GM19395 (cell line): ENCODE measurements around the gene NACAD.
"Not testable (repeated sequence)": the region's sequence is repeated elsewhere in the genome, so short reads cannot be mapped to it uniquely, and the experiment has no call there.

Source experiments
- ATAC-seq: cut with Tn5 transposase; IDR thresholded peaks from one replicate; pipeline ENCODE4 v1.9.1; 2021; ENCODE audit warnings: mild to moderate bottlenecking, moderate library complexity; ENCODE audit not compliant: unreplicated experiment

Gene NACAD

DNA sequence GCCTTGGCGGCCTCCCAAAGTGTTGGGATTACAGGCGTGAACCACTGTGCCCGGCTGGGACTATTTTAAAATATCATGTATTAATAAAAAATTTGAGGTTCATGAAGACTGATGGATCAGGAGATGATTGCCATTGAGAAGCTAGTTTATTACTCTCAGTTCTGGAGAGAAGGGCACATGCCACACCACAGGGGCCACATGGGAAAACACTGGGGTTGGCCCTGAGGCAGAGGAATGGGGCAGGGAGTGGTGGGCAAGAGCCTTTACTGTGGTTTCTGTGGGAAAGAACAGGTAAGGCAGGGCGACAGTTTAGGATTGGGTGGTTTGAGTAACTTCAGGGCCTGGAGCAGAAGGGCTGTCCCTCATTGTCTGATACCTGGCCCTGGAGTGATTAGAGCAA is 29.5 kb upstream of the NACAD start:
- ATAC-seq, result no peak

DNA sequence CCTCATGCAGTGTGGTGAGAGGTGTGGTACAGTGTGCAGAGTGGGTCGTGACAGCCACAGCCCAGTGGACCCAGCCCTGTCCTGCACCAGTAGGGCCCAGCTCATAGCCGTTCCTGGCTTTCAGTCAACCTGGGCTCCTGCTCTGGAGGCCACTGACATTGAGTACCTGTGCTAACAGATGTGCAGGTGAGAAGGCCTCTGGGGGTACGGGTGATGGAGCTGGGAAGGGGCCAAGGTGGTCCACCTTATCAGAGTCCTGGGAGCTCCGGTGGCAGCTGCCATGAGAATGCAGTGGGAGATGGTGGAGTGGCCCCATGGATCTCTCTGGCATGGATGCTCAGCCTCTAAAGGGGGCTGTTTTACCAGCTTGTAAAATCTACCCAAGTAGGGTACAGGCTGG is 28.8 kb upstream of the NACAD start:
- no peak for ATAC-seq

- ATAC-seq, result no peak
These were observed 27.3 kb upstream of the NACAD start for GRCh38 chr7:45116048-45116447.

DNA sequence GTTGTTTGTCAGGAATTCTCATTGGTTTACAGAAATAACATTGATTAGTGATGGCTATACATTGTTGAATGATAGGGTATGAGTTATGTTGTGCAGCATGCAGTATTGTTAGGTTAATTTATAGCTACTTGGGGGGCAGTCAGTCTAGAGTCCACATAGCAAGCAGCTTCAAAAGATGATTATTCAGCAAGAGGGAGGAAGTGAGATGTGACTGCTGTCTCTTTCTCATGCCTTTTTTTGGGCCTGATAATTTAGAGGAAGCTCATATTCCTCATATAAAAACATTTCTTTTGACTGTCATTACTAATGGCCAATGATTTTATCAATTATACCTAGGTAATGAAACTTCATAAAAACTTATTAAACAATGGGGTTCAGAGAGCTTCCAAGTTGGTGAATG is 26.2 kb upstream of the NACAD start:
- ATAC-seq, result no peak

DNA sequence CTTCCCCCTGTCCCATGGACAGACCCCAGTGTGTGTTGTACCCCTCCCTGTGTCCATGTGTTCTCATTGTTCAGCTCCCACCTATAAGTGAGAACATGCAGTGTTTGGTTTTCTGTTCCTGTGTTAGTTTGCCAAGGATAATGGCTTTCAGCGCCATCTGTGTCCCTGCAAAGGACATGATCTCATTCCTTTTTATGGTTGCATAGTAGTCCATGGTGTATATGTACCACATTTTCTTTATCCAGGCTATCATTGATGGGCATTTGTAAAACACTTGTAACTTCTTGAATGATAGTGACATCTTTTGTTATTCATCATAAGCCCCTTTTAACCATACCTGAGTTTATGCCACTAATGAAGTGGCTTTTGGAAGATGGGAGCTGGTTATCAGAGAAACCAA is 25.5 kb upstream of the NACAD start:
- not testable (repeated sequence) for ATAC-seq

DNA sequence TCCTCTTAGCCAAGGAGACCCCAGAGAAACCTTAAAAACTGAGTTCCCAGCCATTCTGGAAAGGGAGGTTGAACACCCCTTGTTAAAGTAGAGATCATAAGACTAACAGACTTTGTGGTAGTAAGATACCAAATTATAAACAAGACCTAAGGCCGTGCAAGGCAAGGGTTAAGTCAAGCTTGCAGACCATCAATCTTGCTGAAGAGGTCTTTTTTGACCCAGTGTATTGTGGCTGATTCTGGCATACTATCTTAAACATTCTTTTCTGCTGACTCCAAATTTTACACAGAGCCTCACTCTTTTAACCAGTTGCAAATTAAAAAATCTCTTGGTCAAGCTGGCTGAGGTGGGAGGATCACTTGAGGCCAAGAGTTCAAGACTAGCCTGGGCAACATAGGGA is 23.9 kb upstream of the NACAD start:
- no peak for ATAC-seq

DNA sequence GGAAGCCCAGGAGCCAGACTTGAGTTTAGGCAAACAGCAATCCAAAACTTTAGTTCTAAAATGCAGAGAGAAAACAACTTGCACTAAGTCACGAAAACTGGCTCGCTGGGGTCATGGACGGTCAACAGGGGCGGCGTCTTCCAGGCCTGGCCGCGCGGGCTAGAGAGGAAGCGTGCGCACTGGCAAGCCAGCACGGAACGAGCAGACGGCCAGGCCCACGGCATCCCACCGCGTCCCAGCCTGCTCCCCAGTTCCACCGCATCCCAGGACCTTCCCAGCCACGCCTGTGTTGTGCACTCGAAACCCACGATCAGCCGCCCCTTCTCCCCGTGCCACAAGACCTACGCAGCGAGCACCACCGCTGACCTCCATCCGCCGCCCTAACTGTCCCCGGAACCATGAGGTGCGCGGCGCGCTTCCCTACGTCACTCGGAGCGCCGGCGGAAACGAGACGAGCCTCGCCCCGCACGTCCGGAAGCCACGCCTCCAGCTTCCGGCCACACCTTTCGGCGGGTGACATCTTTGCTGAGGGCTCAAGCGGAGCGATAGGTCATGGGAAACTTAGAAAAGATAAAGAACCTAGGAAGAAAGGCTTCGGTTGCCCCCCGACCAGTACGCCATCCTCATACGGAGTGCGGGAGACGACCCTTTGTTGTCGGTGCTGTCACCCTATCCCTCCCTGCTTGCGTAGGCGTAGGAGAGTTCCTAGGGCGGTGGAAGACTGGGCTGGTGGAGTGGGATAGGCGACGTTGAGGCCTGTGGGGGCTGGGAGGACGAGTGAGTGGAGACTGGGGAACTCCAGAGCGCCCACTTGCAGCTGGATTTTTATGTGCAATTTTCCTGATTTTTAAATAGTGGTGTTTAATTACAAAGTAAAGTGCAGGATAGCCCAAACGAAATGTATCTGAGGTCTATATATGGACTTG is 22.8 kb upstream of the NACAD start, which contains the start of gene TBRG4:
TBRG4 (minus strand) TSS at position 400 of the 926 bp plus-strand sequence. CDS start 2,460 bp downstream, outside the sequence.
- peak; percentile 92 for ATAC-seq

- ATAC-seq, result no peak
These were observed 20.1 kb upstream of the NACAD start for GRCh38 chr7:45108863-45109262.

- no peak for ATAC-seq
These were observed 18.6 kb upstream of the NACAD start for GRCh38 chr7:45107356-45107755.

- no peak for ATAC-seq
These were observed 18.1 kb upstream of the NACAD start for GRCh38 chr7:45106820-45107219.

DNA sequence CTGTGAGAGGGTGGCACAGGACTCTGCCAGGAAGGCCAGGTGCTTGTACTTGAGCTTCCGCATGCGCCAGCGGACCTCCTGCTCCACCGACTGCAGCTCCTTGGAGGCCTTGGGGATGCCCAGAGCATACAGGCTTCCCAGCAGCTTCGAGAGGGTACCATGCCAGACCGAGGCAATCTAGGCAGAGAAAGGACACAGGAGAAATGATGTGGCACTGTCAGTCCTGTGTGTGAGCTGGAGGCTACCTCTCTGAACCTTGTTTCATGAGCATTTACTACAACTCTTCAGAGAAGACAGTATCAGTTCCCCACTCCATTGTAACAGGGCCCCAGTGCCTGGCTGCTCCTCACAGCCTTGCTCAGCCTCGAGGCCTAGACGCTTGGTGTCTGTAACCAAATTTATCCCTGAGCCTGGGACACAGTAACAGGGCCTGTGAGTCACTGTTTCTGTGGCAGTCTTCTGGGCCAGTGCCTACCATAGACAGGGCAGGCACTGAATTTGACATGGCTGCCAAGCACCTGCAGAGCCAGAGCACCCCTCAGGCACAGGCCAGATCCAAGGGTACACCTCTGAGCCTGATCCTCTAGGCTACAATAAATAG is 16.9 kb upstream of the NACAD start:
- ATAC-seq, result no peak

GRCh38 chr7:45104844-45105587 is 16.2 kb upstream of the NACAD start:
- ATAC-seq, result no peak

GRCh38 chr7:45103958-45104843 is 15.4 kb upstream of the NACAD start:
- no peak for ATAC-seq

- no peak for ATAC-seq
These were observed 14.3 kb upstream of the NACAD start for GRCh38 chr7:45102785-45103712.

- no peak for ATAC-seq
These were observed 13.0 kb upstream of the NACAD start for GRCh38 chr7:45101748-45102147.

DNA sequence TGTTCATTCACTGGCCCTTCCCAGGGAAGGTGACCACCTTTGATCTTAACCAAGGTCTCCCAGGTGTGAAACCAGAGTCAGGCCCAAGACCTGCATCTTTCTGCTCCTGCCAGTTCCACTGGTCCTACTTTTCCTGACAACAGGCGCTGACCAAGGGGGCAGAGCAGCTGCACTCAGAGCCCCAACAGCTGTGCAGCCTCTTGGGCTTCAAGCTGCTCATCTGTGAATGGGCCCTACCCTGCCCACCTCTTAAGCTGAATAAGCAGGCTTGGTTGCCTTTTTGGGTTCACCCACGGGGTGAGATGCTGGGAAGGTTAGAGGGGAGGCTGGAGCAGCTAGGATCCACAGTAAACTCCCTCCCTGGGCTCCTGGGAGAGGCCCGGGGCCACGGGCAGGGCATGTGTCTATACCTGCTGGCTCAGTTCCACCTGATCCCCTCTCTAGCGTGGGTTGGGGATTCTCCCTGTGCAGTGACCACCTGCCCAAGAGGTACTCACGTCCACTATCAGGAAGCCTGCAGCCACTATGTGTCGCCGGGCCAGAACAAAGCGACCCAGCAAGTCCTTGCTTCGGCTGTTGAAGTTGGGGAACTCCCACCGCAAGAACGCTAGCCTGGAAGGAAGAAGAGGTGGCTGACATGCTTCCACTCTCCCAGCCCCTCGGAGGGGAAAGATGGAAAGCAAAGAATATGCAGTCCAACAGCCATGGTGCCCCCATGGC is 12.2 kb upstream of the NACAD start:
- no peak for ATAC-seq

- ATAC-seq, result no peak
These were observed 11.4 kb upstream of the NACAD start for GRCh38 chr7:45099891-45100760.
